Neural progenitor cell (in vitro differentiated cells): ENCODE results near the gene PER2.

Experiments
- CTCF ChIP-seq: fragments of 200-600 bp; sonication (generic); IDR thresholded peaks from 2 replicates; pipeline ENCODE4 v1.5.1; 2017; ENCODE audit warnings: antibody characterized with exemption, mild to moderate bottlenecking
- EZH2 ChIP-seq: fragments of 200-600 bp; sonication (generic); IDR thresholded peaks from 2 replicates; pipeline ENCODE4 v1.6.1; 2017; ENCODE audit warnings: antibody characterized with exemption, mild to moderate bottlenecking, moderate library complexity
- EZH2phosphoT487 ChIP-seq: fragments of 200-600 bp; sonication (generic); IDR thresholded peaks from 2 replicates; pipeline ENCODE4 v1.6.1; 2017; ENCODE audit warnings: antibody characterized with exemption

- TF ChIP-seq CTCF (peak; percentile 10), EZH2 (no peak), EZH2phosphoT487 (no peak)
These were observed 14.3 kb upstream of the PER2 start for GRCh38 chr2:238302751-238303150.
